HepG2 (cell line): ENCODE measurements around the gene MITF. TPM values are rescaled to one million over a fixed set of nuclear protein-coding genes. Genes with fewer than 3 reads are reported as not detected.
"Not testable (repeated sequence)": the region's sequence is repeated elsewhere in the genome, so short reads cannot be mapped to it uniquely, and the experiment has no call there.

ENCODE experiments used
- ATAC-seq: fragments of 200-7000 bp; cut with Tn5 transposase; 3 replicates; pipeline ENCODE4 v1.9.1; 2020; ENCODE audit warnings: mild to moderate bottlenecking, moderate library complexity
- BruUV-seq: library from RNA; stranded (reverse); fragments of 400-500 nt; replicated peaks from 2 replicates; lab custom pipeline; 2021; lab: Mats Ljungman, UMichigan
- CTCF ChIA-PET: fragments of 300-600 bp; formaldehyde crosslinking; extraction: SDS; loops from one replicate; lab custom pipeline; 2021; ENCODE audit warnings: low total read pairs, inconsistent platforms, low intra/inter-chr PET ratio; lab: Yijun Ruan, JAX
- POLR2A ChIA-PET: fragments of 350-600 bp; sonication (Branson Sonifier 250); formaldehyde crosslinking; loops from one replicate; lab custom pipeline; 2020; ENCODE audit warnings: antibody characterized with exemption, inconsistent platforms; lab: Yijun Ruan, JAX
- DNase-seq: peaks from one replicate; pipeline ENCODE4 v3.0.0-alpha.2; 2015; ENCODE audit warnings: low spot score
- FAIRE-seq: peaks from 3 replicates; lab custom pipeline; 2011; peaks lifted over from hg19 to GRCh38; lab: Jason Lieb, UNC
- H2AFZ ChIP-seq: one replicate; pipeline ENCODE4 v1.6.1; 2011; ENCODE audit warnings: low read length, inconsistent platforms
- H3K27ac ChIP-seq: fragments of 300-600 bp; 3 replicates; pipeline ENCODE4 v1.8.0; 2011; ENCODE audit warnings: mixed run types, mild to moderate bottlenecking, mixed read lengths, low read length, inconsistent platforms; ENCODE audit not compliant: insufficient read depth; ENCODE audit errors: extremely low read length
- H3K27me3 ChIP-seq, 2 experiments: fragments of 200-600 bp in 1 of 2; 2 replicates in 1 of 2; 3 replicates in 1 of 2; pipeline versions ENCODE4 v1.6.0 to v1.8.0; 2011; ENCODE audit warnings: low read length in 2 of 2, mild to moderate bottlenecking in 2 of 2, moderate library complexity in 2 of 2, inconsistent platforms in 1 of 2; ENCODE audit not compliant: insufficient read depth in 2 of 2, control insufficient read depth in 1 of 2
- H3K36me3 ChIP-seq, 2 experiments: fragments of 200-600 bp in 1 of 2; replicated peaks in 1 of 2; 2 replicates in 1 of 2; 3 replicates in 1 of 2; pipeline versions ENCODE4 v1.5.1 to v1.8.0; 2011; ENCODE audit warnings: low read length in 2 of 2, inconsistent platforms in 1 of 2; ENCODE audit not compliant: insufficient read depth in 2 of 2, control insufficient read depth in 1 of 2
- H3K4me1 ChIP-seq: 2 replicates; pipeline ENCODE4 v1.5.1; 2012; ENCODE audit warnings: low read length, inconsistent platforms; ENCODE audit not compliant: insufficient read depth
- H3K4me2 ChIP-seq: 2 replicates; pipeline ENCODE4 v1.6.0; 2011; ENCODE audit warnings: low read depth, low read length, inconsistent platforms
- H3K4me3 ChIP-seq, 3 experiments: fragments of 200-600 bp in 1 of 3; sonication (generic), shearing (Covaris generic) in 1 of 3; replicated peaks in 1 of 3; 2 replicates each; pipeline ENCODE4 v1.5.1; 2011 to 2016; ENCODE audit warnings: low read length in 3 of 3, inconsistent platforms in 2 of 3, low read depth in 2 of 3, mild to moderate bottlenecking in 2 of 3, control low read depth in 1 of 3, mixed read lengths in 1 of 3; ENCODE audit not compliant: insufficient read depth in 1 of 3
- H3K79me2 ChIP-seq: one replicate; pipeline ENCODE4 v1.6.1; 2011; ENCODE audit warnings: low read length, inconsistent platforms; ENCODE audit not compliant: insufficient read depth
- H3K9ac ChIP-seq: 2 replicates; pipeline ENCODE4 v1.6.0; 2011; ENCODE audit warnings: mild to moderate bottlenecking, low read depth, low read length, inconsistent platforms; ENCODE audit not compliant: insufficient read depth
- H3K9me3 ChIP-seq: 2 replicates; pipeline ENCODE4 v1.5.1; 2012; ENCODE audit warnings: mild to moderate bottlenecking, low read length
- H4K20me1 ChIP-seq: 2 replicates; pipeline ENCODE4 v1.6.0; 2011; ENCODE audit warnings: inconsistent platforms, mild to moderate bottlenecking, low read length, moderate library complexity; ENCODE audit not compliant: insufficient read depth
- JARID2 ChIP-seq: sonication (generic); formaldehyde crosslinking; IDR thresholded peaks from 2 replicates; pipeline ENCODE4 v1.8.1; 2023; ENCODE audit warnings: missing genetic modification reagents, inconsistent platforms; ENCODE audit not compliant: insufficient replicate concordance
- JUND ChIP-seq: sonication (generic); formaldehyde crosslinking; IDR thresholded peaks from 2 replicates; pipeline ENCODE4 v1.8.0; 2022; ENCODE audit warnings: mild to moderate bottlenecking, missing genetic modification reagents
- MZF1 ChIP-seq: sonication (generic); formaldehyde crosslinking; IDR thresholded peaks from 2 replicates; pipeline ENCODE4 v1.8.1; 2023; ENCODE audit warnings: mild to moderate bottlenecking, missing genetic modification reagents, borderline replicate concordance
- ZFYVE20 ChIP-seq: sonication (generic); formaldehyde crosslinking; IDR thresholded peaks from 2 replicates; pipeline ENCODE4 v1.8.0; 2023; ENCODE audit warnings: low read depth, mild to moderate bottlenecking, moderate library complexity, missing genetic modification reagents, borderline replicate concordance
- ZKSCAN5 ChIP-seq: sonication (generic); formaldehyde crosslinking; IDR thresholded peaks from 2 replicates; pipeline ENCODE4 v1.5.1; 2020; ENCODE audit warnings: mild to moderate bottlenecking, missing genetic modification reagents
- ZNF282 ChIP-seq: fragments of 450-650 bp; IDR thresholded peaks from 2 replicates; pipeline ENCODE4 v1.6.1; 2018; ENCODE audit not compliant: partially characterized antibody
- ZNF775 ChIP-seq: sonication (generic); formaldehyde crosslinking; IDR thresholded peaks from 2 replicates; pipeline ENCODE4 v1.4.0; 2020; ENCODE audit warnings: missing genetic modification reagents, mild to moderate bottlenecking, moderate library complexity, borderline replicate concordance
- WGBS: methylation state at CpG from one replicate; pipeline ENCODE4 v1.1.6; 2017; ENCODE audit warnings: low lambda C conversion rate; 5-methylcytosine and 5-hydroxymethylcytosine counted together
- in situ Hi-C: cut with HindIII; loops from 2 replicates; pipeline ENCODE4 v1.10.0; 2017; ENCODE audit warnings: low pct_unique_long_range_greater_than_20kb; ENCODE audit not compliant: extremely low pct_ligation_motif_present
- intact Hi-C: fragments of 100-400 bp; cut with micrococcal nuclease; formaldehyde crosslinking; loops from one replicate; pipeline ENCODE4 v1.10.0; 2022; ENCODE audit not compliant: unreplicated experiment
- polyA plus RNA-seq, 8 experiments: library from polyadenylated mRNA; depleted of rRNA in 3 of 8; stranded (reverse) in 7 of 8; unstranded in 1 of 8; fragments of >200 nt; fragmentation: Illumina TruSeq in 4 of 8; extraction: Trizol in 4 of 8; gene quantifications; 2 replicates each; pipeline versions ENCODE4 v1.2.1 to v1.2.3, GENCODE V29; 2011 to 2016; ENCODE audit warnings: low read depth in 4 of 8, missing spikeins in 1 of 8, mixed read lengths in 1 of 8; ENCODE audit not compliant: insufficient read depth in 1 of 8
- total RNA-seq, 5 experiments: library from RNA; depleted of rRNA; stranded (reverse); fragments of >200 nt; fragmentation: Illumina TruSeq; extraction: Trizol; gene quantifications; 2 replicates each; pipeline ENCODE4 v1.2.3, GENCODE V29; 2016; ENCODE audit warnings: low read depth in 1 of 5
- TF ChIP-seq, protein P1 (sequence below): sonication (generic); formaldehyde crosslinking; IDR thresholded peaks from 2 replicates; pipeline ENCODE4 v1.4.0; 2020; ENCODE audit warnings: mild to moderate bottlenecking, missing genetic modification reagents
- TF ChIP-seq, protein P2 (sequence below): sonication (generic); formaldehyde crosslinking; IDR thresholded peaks from 2 replicates; pipeline ENCODE4 v1.4.0; 2020; ENCODE audit warnings: missing genetic modification reagents, borderline replicate concordance
- TF ChIP-seq, protein P3 (sequence below): sonication (generic); formaldehyde crosslinking; IDR thresholded peaks from 2 replicates; pipeline ENCODE4 v1.4.0; 2020; ENCODE audit warnings: missing genetic modification reagents

MITF gene
- total and polyA plus RNA-seq, 2 of the 13 experiments (the other 11 are each of a cell fraction or from before 2014, with no cell fraction given), result 0.12 to 0.38 TPM

DNA sequence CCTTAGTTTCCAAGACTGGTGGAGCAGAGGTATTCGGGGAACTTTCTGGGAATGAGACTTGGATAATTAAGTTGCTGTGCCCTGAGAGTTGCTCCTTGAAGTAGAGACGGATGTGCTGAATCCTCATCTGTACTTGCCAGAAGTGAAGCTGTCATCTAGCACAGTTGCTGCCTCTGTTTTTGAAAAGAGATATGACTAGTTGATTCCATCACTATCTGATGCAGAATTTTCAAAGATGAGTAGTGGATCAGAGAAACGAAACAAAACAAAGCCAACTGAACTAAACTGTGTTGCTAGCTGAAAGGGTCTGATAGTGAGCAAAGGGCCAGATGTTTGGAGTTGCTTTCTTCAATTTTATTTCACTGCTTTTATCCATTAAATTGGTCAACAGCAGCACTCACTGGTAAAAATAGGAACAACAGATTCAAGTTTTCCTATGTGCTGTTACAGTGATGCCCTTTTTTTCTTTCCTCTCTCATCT, 52.7 kb downstream of the MITF start:
- Histone ChIP-seq H3K4me2 (no peak overlapping the region), H2AFZ (no peak overlapping the region), H3K4me1 (no peaks in the 10 kb centered on the region), H3K79me2 (no peaks in the 10 kb centered on the region), H3K36me3 (no peaks in the 10 kb centered on the region), H3K9ac (no peak overlapping the region), H3K27me3 (no peaks in the 10 kb centered on the region), H3K27ac (no peak overlapping the region), H3K9me3 (no peaks in the 10 kb centered on the region), H3K4me3 (no peak overlapping the region), H4K20me1 (no peaks in the 10 kb centered on the region)
- DNase-seq (no peak), ATAC-seq (no peak), FAIRE-seq (no peak)
- 4% methylated on average over 3 of the region's 3 CpGs for WGBS
- no TSS peak for BruUV-seq
- intact Hi-C loops (loop anchor here (10.0 kb wide), 1 partner anchor 297 kb away; no protein-coding TSS in a partner anchor), in situ Hi-C loops (no loop called here)
- TF ChIP-seq, protein P1, sequence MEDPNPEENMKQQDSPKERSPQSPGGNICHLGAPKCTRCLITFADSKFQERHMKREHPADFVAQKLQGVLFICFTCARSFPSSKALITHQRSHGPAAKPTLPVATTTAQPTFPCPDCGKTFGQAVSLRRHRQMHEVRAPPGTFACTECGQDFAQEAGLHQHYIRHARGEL (CRISPR knock-in tag), result no peak
- TF ChIP-seq, protein P2, sequence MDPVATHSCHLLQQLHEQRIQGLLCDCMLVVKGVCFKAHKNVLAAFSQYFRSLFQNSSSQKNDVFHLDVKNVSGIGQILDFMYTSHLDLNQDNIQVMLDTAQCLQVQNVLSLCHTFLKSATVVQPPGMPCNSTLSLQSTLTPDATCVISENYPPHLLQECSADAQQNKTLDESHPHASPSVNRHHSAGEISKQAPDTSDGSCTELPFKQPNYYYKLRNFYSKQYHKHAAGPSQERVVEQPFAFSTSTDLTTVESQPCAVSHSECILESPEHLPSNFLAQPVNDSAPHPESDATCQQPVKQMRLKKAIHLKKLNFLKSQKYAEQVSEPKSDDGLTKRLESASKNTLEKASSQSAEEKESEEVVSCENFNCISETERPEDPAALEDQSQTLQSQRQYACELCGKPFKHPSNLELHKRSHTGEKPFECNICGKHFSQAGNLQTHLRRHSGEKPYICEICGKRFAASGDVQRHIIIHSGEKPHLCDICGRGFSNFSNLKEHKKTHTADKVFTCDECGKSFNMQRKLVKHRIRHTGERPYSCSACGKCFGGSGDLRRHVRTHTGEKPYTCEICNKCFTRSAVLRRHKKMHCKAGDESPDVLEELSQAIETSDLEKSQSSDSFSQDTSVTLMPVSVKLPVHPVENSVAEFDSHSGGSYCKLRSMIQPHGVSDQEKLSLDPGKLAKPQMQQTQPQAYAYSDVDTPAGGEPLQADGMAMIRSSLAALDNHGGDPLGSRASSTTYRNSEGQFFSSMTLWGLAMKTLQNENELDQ (CRISPR knock-in tag), result no peak
- TF ChIP-seq MZF1 (CRISPR knock-in tag), result no peak
- no peak for TF ChIP-seq ZFYVE20 (CRISPR knock-in tag)
- TF ChIP-seq, protein P3, sequence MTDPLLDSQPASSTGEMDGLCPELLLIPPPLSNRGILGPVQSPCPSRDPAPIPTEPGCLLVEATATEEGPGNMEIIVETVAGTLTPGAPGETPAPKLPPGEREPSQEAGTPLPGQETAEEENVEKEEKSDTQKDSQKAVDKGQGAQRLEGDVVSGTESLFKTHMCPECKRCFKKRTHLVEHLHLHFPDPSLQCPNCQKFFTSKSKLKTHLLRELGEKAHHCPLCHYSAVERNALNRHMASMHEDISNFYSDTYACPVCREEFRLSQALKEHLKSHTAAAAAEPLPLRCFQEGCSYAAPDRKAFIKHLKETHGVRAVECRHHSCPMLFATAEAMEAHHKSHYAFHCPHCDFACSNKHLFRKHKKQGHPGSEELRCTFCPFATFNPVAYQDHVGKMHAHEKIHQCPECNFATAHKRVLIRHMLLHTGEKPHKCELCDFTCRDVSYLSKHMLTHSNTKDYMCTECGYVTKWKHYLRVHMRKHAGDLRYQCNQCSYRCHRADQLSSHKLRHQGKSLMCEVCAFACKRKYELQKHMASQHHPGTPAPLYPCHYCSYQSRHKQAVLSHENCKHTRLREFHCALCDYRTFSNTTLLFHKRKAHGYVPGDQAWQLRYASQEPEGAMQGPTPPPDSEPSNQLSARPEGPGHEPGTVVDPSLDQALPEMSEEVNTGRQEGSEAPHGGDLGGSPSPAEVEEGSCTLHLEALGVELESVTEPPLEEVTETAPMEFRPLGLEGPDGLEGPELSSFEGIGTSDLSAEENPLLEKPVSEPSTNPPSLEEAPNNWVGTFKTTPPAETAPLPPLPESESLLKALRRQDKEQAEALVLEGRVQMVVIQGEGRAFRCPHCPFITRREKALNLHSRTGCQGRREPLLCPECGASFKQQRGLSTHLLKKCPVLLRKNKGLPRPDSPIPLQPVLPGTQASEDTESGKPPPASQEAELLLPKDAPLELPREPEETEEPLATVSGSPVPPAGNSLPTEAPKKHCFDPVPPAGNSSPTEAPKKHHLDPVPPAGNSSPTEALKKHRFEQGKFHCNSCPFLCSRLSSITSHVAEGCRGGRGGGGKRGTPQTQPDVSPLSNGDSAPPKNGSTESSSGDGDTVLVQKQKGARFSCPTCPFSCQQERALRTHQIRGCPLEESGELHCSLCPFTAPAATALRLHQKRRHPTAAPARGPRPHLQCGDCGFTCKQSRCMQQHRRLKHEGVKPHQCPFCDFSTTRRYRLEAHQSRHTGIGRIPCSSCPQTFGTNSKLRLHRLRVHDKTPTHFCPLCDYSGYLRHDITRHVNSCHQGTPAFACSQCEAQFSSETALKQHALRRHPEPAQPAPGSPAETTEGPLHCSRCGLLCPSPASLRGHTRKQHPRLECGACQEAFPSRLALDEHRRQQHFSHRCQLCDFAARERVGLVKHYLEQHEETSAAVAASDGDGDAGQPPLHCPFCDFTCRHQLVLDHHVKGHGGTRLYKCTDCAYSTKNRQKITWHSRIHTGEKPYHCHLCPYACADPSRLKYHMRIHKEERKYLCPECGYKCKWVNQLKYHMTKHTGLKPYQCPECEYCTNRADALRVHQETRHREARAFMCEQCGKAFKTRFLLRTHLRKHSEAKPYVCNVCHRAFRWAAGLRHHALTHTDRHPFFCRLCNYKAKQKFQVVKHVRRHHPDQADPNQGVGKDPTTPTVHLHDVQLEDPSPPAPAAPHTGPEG (CRISPR knock-in tag), result no peak
- TF ChIP-seq JUND, result no peak
- TF ChIP-seq ZNF775 (CRISPR knock-in tag), result no peak
- no peak for TF ChIP-seq ZKSCAN5 (CRISPR knock-in tag)
- TF ChIP-seq ZNF282, result no peak
- no peak for TF ChIP-seq JARID2
- POLR2A ChIA-PET, result no interaction called here
- CTCF ChIA-PET, result no interaction called here

DNA sequence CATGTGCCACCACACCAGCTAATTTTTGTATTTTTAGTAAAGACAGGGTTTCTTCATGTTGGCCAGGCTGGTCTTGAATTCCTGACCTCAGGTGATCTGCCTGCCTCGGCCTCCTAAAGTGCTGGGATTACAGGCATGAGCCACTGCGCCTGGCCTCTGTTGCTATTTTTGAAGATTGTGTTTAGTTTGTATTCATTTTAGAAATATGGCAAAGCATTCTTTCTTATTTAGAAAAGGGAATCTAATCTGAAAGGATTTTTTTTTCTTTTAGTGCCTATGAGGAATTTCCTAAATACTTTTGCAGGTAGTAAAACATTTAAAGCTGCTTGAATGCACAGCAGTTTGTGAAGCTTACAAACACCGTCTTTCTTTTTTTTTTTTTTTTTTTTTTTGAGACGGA, 56.9 kb downstream of the MITF start:
- H4K20me1 ChIP-seq, H3K27ac ChIP-seq, H3K9ac ChIP-seq, POLR2A ChIA-PET, H2AFZ ChIP-seq, H3K79me2 ChIP-seq, H3K4me1 ChIP-seq, CTCF ChIA-PET, ATAC-seq, H3K36me3 ChIP-seq, FAIRE-seq, H3K4me3 ChIP-seq, in situ Hi-C loops, H3K9me3 ChIP-seq, H3K4me2 ChIP-seq, DNase-seq, H3K27me3 ChIP-seq, BruUV-seq: not testable (repeated sequence)
- 42% methylated on average over 4 of the region's 4 CpGs for WGBS
- intact Hi-C loops, result loop anchor here (10.0 kb wide), 1 partner anchor 301 kb away; no protein-coding TSS in a partner anchor
